PC-9 (cell line): Measurements from ENCODE around the gene CHIC2.

Source experiments
- EZH2 ChIP-seq: fragments of 200-600 bp; sonication (generic); IDR thresholded peaks from 2 replicates; pipeline ENCODE4 v1.8.0; 2017; ENCODE audit warnings: antibody characterized with exemption, low read depth
- TF ChIP-seq, protein P1 (sequence below): fragments of 200-600 bp; sonication (generic); conservative IDR thresholded peaks from 2 replicates; pipeline ENCODE4 v1.6.1; 2017; ENCODE audit warnings: mixed run types, antibody characterized with exemption, mild to moderate bottlenecking, moderate library complexity

DNA sequence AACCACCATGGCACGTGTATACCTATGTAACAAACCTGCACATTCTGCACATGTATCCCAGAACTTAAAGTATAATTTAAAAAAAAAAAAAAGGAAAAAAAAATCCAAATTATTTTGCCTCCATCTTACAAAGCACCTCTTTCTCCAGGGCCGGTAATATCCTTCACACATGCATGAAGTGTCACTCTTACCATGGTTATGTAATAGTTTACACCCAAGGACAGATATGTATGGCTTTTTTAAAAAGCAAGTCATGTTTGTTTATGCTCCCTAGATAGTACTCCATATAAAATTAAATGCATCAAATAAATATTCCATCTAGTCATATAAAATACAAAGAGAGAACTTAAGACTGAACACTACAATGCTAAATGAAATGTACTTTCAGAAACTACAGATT is 22.5 kb downstream of the CHIC2 start:
- TF ChIP-seq, protein P1, sequence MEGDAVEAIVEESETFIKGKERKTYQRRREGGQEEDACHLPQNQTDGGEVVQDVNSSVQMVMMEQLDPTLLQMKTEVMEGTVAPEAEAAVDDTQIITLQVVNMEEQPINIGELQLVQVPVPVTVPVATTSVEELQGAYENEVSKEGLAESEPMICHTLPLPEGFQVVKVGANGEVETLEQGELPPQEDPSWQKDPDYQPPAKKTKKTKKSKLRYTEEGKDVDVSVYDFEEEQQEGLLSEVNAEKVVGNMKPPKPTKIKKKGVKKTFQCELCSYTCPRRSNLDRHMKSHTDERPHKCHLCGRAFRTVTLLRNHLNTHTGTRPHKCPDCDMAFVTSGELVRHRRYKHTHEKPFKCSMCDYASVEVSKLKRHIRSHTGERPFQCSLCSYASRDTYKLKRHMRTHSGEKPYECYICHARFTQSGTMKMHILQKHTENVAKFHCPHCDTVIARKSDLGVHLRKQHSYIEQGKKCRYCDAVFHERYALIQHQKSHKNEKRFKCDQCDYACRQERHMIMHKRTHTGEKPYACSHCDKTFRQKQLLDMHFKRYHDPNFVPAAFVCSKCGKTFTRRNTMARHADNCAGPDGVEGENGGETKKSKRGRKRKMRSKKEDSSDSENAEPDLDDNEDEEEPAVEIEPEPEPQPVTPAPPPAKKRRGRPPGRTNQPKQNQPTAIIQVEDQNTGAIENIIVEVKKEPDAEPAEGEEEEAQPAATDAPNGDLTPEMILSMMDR, result no peak
- no peak for TF ChIP-seq EZH2
